ENCODE data around the gene SPTSSA. TPM values are rescaled to one million over a fixed set of nuclear protein-coding genes. Genes with fewer than 3 reads are reported as not detected.
"Not testable (repeated sequence)": the region's sequence is repeated elsewhere in the genome, so short reads cannot be mapped to it uniquely, and the experiment has no call there.

Gene SPTSSA
- total and polyA plus RNA-seq, 2 donors, result 22.2 to 38.4 TPM

DNA sequence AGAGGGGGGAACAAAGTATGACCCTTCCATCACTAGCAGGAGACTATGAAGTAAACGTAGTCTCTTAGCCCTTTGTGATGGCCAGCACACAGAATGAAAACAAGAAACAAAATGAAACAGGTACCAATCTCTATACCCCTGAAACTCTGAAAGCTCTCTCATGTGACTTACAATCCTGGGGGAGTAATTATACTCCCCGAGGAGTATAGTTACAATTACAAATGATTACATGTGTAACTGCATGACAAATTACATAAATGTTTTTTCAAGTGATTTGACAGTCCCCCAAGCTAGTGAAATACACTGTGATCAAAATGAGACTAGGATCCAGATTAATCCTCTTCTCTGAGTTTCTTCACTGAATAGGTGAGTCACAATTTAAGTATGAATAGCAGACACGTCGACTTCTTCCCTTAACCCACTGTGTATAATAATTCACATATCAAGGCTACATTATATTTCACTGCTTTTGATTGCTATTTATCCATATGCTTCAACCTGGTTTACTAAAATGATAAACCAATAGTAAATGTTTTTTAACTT, 74.0 kb downstream of the SPTSSA start:
- H3K27ac ChIP-seq (ENCODE audit: low read depth), result no peak overlapping the region
- DNase-seq (ENCODE audit: extremely low spot score), result no peak
- no peaks in the 10 kb centered on the region for H3K36me3 ChIP-seq (ENCODE audit: insufficient read depth)
- WGBS, result 78% methylated on average over 4 of the region's 4 CpGs
- H3K4me3 ChIP-seq (ENCODE audit: low read depth, low read length), result no peak overlapping the region
- H3K4me1 ChIP-seq (ENCODE audit: insufficient read depth), result no peaks in the 10 kb centered on the region

DNA sequence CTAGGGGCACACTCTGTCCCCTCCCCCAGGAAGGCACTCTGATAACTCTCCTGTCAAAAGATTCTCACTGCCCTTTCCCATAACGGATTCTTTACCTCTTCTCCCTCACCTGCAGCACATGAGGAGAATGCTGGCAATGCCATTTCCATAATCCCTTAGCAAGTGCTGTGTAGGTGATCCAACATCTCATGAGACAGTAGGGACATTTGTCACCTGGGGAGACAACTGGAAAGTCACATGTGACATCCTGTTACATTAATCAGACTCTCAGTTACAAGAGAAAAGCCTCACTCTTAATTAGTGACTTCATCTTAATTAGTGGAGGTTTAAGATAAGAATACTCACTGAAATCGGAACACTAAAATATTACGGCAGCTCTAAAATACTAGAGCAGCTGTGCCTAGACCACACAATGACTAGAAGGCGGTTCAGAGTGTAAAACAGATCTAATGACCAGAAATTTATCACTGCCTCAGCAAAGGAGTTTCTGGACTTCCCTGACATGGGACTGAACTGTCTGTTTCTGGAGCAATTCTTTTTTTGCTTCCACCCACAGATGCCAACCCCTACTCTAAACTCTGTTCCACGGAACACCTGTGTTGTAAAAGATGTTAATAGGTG, 75.1 kb downstream of the SPTSSA start:
- Histone ChIP-seq H3K4me1 (ENCODE audit: insufficient read depth) (no peaks in the 10 kb centered on the region), H3K4me3 (ENCODE audit: low read depth, low read length) (no peak overlapping the region), H3K27ac (ENCODE audit: low read depth) (no peak overlapping the region), H3K36me3 (ENCODE audit: insufficient read depth) (no peaks in the 10 kb centered on the region)
- DNase-seq (ENCODE audit: extremely low spot score), result no peak
- 75% methylated on average over 5 of the region's 5 CpGs for WGBS

DNA sequence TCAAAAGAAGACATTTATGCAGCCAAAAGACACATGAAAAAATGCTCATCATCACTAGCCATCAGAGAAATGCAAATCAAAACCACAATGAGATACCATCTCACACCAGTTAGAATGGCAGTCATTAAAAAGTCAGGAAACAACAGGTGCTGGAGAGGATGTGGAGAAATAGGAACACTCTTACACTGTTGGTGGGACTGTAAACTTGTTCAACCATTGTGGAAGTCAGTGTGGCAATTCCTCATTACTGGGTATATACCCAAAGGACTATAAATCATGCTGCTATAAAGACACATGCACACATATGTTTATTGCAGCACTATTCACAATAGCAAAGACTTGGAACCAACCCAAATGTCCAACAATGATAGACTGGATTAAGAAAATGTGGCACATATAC, 76.2 kb downstream of the SPTSSA start:
- not testable (repeated sequence) for H3K27ac ChIP-seq (ENCODE audit: low read depth); H3K4me3 ChIP-seq (ENCODE audit: low read depth, low read length); DNase-seq (ENCODE audit: extremely low spot score); H3K4me1 ChIP-seq (ENCODE audit: insufficient read depth); H3K36me3 ChIP-seq (ENCODE audit: insufficient read depth)

DNA sequence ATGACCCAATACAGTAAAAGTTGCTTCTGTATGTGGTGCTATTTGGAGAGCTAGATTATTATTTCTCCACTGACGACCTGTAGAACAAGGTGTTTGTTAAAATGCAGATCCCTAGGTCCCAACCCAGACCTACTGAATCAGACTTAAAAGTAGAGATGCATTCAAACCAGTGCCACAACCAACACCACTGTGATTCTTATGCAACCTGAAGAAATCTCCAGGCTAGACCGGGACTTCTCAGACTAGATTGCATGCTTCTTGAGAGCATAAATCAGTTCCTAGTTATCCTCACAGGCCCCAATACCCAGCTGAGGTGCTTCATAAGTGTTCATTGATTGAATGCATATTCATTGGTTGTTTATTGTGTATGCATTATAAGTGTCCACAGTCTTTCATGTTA, 78.2 kb downstream of the SPTSSA start:
- WGBS, result 72% methylated on average over 2 of the region's 2 CpGs
- Histone ChIP-seq H3K27ac (ENCODE audit: low read depth) (no peak overlapping the region), H3K4me3 (ENCODE audit: low read depth, low read length) (no peak overlapping the region), H3K4me1 (ENCODE audit: insufficient read depth) (no peaks in the 10 kb centered on the region), H3K36me3 (ENCODE audit: insufficient read depth) (no peaks in the 10 kb centered on the region)
- DNase-seq (ENCODE audit: extremely low spot score), result no peak

Other genes with a start within 250 kb of the SPTSSA start
- gene EAPP, start 77.5 kb upstream of the SPTSSA start, total RNA-seq, result 61.5 TPM
- gene EAPP, start 77.5 kb upstream of the SPTSSA start, polyA plus RNA-seq, result 44.9 TPM
- gene SNX6, start 167.9 kb upstream of the SPTSSA start, total RNA-seq, result 171 TPM
- 58.9 TPM for gene SNX6, start 167.9 kb upstream of the SPTSSA start, polyA plus RNA-seq

Data from urinary bladder (tissue), 4 donors.